HEK293 (cell line): ENCODE data around the gene ZNF408.

Experiments used
- GLI4 ChIP-seq: fragments of 450-650 bp; formaldehyde crosslinking; IDR thresholded peaks from 2 replicates; pipeline ENCODE4 v1.5.1; 2016; ENCODE audit warnings: missing biosample characterization, missing genetic modification characterization
- GLIS1 ChIP-seq: fragments of 450-650 bp; formaldehyde crosslinking; IDR thresholded peaks from 2 replicates; pipeline ENCODE4 v1.5.1; 2016; ENCODE audit warnings: missing biosample characterization, missing genetic modification characterization
- IKZF3 ChIP-seq: fragments of 450-650 bp; IDR thresholded peaks from 2 replicates; pipeline ENCODE4 v1.5.0; 2018; ENCODE audit warnings: missing biosample characterization, mild to moderate bottlenecking, missing genetic modification characterization, moderate library complexity
- KLF16 ChIP-seq: fragments of 450-650 bp; formaldehyde crosslinking; IDR thresholded peaks from 2 replicates; pipeline ENCODE4 v1.5.1; 2017; ENCODE audit warnings: missing biosample characterization, missing genetic modification characterization
- KLF9 ChIP-seq: fragments of 450-650 bp; formaldehyde crosslinking; IDR thresholded peaks from 2 replicates; pipeline ENCODE4 v1.5.1; 2016; ENCODE audit warnings: missing biosample characterization, missing genetic modification characterization, low read depth
- RBAK ChIP-seq: fragments of 450-650 bp; formaldehyde crosslinking; IDR thresholded peaks from 2 replicates; pipeline ENCODE4 v1.5.1; 2016; ENCODE audit warnings: missing biosample characterization, missing genetic modification characterization
- SALL2 ChIP-seq: fragments of 450-650 bp; formaldehyde crosslinking; IDR thresholded peaks from 2 replicates; pipeline ENCODE4 v1.5.0; 2017; ENCODE audit warnings: missing biosample characterization, mild to moderate bottlenecking, missing genetic modification characterization, borderline replicate concordance
- SP2 ChIP-seq: fragments of 450-650 bp; formaldehyde crosslinking; IDR thresholded peaks from 2 replicates; pipeline ENCODE4 v1.5.1; 2016; ENCODE audit warnings: missing biosample characterization, missing genetic modification characterization
- SP3 ChIP-seq: fragments of 450-650 bp; formaldehyde crosslinking; IDR thresholded peaks from 2 replicates; pipeline ENCODE4 v1.5.1; 2016; ENCODE audit warnings: missing biosample characterization, missing genetic modification characterization
- YY1 ChIP-seq: fragments of 450-650 bp; formaldehyde crosslinking; IDR thresholded peaks from 2 replicates; pipeline ENCODE4 v1.5.1; 2018; ENCODE audit warnings: missing biosample characterization, missing genetic modification characterization
- ZFP37 ChIP-seq: fragments of 450-650 bp; formaldehyde crosslinking; IDR thresholded peaks from 2 replicates; pipeline ENCODE4 v1.5.1; 2016; ENCODE audit warnings: missing biosample characterization, missing genetic modification characterization
- ZIC2 ChIP-seq: fragments of 450-650 bp; formaldehyde crosslinking; IDR thresholded peaks from 2 replicates; pipeline ENCODE4 v1.5.1; 2016; ENCODE audit warnings: missing biosample characterization, missing genetic modification characterization
- ZNF132 ChIP-seq: fragments of 450-650 bp; formaldehyde crosslinking; IDR thresholded peaks from 2 replicates; pipeline ENCODE4 v1.5.1; 2017; ENCODE audit warnings: missing biosample characterization, missing genetic modification characterization, borderline replicate concordance
- ZNF133 ChIP-seq: fragments of 450-650 bp; formaldehyde crosslinking; IDR thresholded peaks from 2 replicates; pipeline ENCODE4 v1.5.1; 2016; ENCODE audit warnings: missing biosample characterization, missing genetic modification characterization
- ZNF140 ChIP-seq: fragments of 450-650 bp; formaldehyde crosslinking; IDR thresholded peaks from 2 replicates; pipeline ENCODE4 v1.5.1; 2016; ENCODE audit warnings: missing biosample characterization, missing genetic modification characterization
- ZNF146 ChIP-seq: fragments of 450-650 bp; formaldehyde crosslinking; IDR thresholded peaks from 2 replicates; pipeline ENCODE4 v1.5.1; 2016; ENCODE audit warnings: missing biosample characterization, missing genetic modification characterization
- ZNF174 ChIP-seq: fragments of 450-650 bp; formaldehyde crosslinking; IDR thresholded peaks from 2 replicates; pipeline ENCODE4 v1.5.0; 2017; ENCODE audit warnings: missing biosample characterization, mild to moderate bottlenecking, missing genetic modification characterization
- ZNF19 ChIP-seq: fragments of 450-650 bp; formaldehyde crosslinking; IDR thresholded peaks from 2 replicates; pipeline ENCODE4; 2016; ENCODE audit warnings: missing biosample characterization, missing genetic modification characterization, low read depth
- ZNF24 ChIP-seq: fragments of 450-650 bp; formaldehyde crosslinking; IDR thresholded peaks from 2 replicates; pipeline ENCODE4 v1.5.1; 2016; ENCODE audit warnings: missing biosample characterization, missing genetic modification characterization
- ZNF292 ChIP-seq: fragments of 450-650 bp; formaldehyde crosslinking; IDR thresholded peaks from 2 replicates; pipeline ENCODE4 v1.5.1; 2016; ENCODE audit warnings: low read depth, missing biosample characterization, missing genetic modification characterization, borderline replicate concordance
- ZNF391 ChIP-seq: fragments of 450-650 bp; formaldehyde crosslinking; IDR thresholded peaks from 2 replicates; pipeline ENCODE4 v1.5.1; 2016; ENCODE audit warnings: low read depth, missing biosample characterization, missing genetic modification characterization, borderline replicate concordance
- ZNF48 ChIP-seq: fragments of 450-650 bp; formaldehyde crosslinking; IDR thresholded peaks from 2 replicates; pipeline ENCODE4 v1.5.1; 2016; ENCODE audit warnings: missing biosample characterization, missing genetic modification characterization
- ZNF501 ChIP-seq: fragments of 450-650 bp; formaldehyde crosslinking; IDR thresholded peaks from 2 replicates; pipeline ENCODE4 v1.5.1; 2016; ENCODE audit warnings: missing biosample characterization, missing genetic modification characterization
- ZNF530 ChIP-seq: fragments of 450-650 bp; formaldehyde crosslinking; IDR thresholded peaks from 2 replicates; pipeline ENCODE4 v1.5.1; 2016; ENCODE audit warnings: low read depth, missing biosample characterization, missing genetic modification characterization
- ZNF549 ChIP-seq: fragments of 450-650 bp; IDR thresholded peaks from 2 replicates; pipeline ENCODE4 v1.5.1; 2018; ENCODE audit warnings: missing biosample characterization, missing genetic modification characterization, mild to moderate bottlenecking, inconsistent platforms, moderate library complexity
- ZNF600 ChIP-seq: fragments of 450-650 bp; formaldehyde crosslinking; IDR thresholded peaks from 2 replicates; pipeline ENCODE4 v1.5.1; 2016; ENCODE audit warnings: missing biosample characterization, missing genetic modification characterization
- ZNF664 ChIP-seq: fragments of 450-650 bp; formaldehyde crosslinking; IDR thresholded peaks from 2 replicates; pipeline ENCODE4 v1.5.1; 2016; ENCODE audit warnings: missing biosample characterization, missing genetic modification characterization
- TF ChIP-seq, protein P1 (sequence below): fragments of 450-650 bp; formaldehyde crosslinking; IDR thresholded peaks from 2 replicates; pipeline ENCODE4 v1.5.1; 2016; ENCODE audit warnings: missing biosample characterization, missing genetic modification characterization
- TF ChIP-seq, protein P2 (sequence below): fragments of 450-650 bp; formaldehyde crosslinking; IDR thresholded peaks from 2 replicates; pipeline ENCODE4 v1.5.1; 2017; ENCODE audit warnings: missing biosample characterization, missing genetic modification characterization
- TF ChIP-seq, protein P3 (sequence below): fragments of 450-650 bp; formaldehyde crosslinking; IDR thresholded peaks from 2 replicates; pipeline ENCODE4 v1.5.1; 2016; ENCODE audit warnings: missing biosample characterization, missing genetic modification characterization
- TF ChIP-seq, protein P4 (sequence below): fragments of 450-650 bp; formaldehyde crosslinking; IDR thresholded peaks from 2 replicates; pipeline ENCODE4 v1.5.1; 2016; ENCODE audit warnings: missing biosample characterization, missing genetic modification characterization
- TF ChIP-seq, protein P5 (sequence below): fragments of 450-650 bp; formaldehyde crosslinking; IDR thresholded peaks from 2 replicates; pipeline ENCODE4 v1.5.1; 2016; ENCODE audit warnings: missing biosample characterization, missing genetic modification characterization
- TF ChIP-seq, protein P6 (sequence below): fragments of 450-650 bp; IDR thresholded peaks from 2 replicates; pipeline ENCODE4 v1.5.1; 2018; ENCODE audit warnings: missing biosample characterization, missing genetic modification characterization

ZNF408 gene

DNA sequence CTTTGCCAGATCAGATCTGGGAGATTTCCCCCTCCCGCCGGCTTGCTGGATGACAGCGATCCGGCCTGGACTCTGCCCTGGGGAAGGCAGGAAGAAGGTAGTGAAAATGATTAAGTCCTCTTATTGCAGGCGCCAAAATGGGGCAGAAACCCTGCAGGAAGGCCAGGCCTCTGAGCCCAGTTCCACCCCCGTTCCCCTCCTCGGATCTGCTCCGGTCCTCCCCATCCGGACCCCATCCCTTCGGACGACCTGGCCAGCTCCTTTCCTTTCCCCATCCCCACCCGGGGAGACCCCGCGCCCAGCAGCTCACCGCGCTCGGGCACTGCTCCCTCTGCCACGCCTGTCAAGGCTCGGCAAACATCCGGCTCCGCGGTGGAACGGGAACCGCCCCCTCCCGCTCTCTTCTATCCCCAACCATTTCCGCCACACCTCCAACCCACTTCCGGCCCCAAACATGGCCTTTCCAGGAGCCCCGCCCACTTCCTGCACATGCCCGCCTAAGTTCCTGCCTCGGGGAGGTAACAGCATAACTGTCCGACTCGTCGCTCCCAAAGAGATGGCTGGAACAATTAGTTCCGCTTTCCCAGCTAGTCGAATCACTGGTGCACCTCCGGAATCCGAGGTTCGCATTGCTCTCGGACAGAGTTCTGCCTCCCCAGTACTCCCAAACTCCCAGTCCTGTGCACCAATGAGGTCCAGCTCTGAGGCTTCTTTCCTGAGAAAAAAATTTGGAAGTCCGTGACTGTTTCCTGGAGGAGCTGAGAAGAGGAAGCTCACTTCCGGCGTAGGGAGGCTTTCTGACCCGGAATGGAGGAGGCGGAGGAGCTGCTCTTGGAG, at the start of gene ZNF408, which contains the start of gene ARHGAP1 (continued):
- TF ChIP-seq, protein P1, sequence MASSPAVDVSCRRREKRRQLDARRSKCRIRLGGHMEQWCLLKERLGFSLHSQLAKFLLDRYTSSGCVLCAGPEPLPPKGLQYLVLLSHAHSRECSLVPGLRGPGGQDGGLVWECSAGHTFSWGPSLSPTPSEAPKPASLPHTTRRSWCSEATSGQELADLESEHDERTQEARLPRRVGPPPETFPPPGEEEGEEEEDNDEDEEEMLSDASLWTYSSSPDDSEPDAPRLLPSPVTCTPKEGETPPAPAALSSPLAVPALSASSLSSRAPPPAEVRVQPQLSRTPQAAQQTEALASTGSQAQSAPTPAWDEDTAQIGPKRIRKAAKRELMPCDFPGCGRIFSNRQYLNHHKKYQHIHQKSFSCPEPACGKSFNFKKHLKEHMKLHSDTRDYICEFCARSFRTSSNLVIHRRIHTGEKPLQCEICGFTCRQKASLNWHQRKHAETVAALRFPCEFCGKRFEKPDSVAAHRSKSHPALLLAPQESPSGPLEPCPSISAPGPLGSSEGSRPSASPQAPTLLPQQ (tag by site-specific recombination): peak; percentile 89
- TF ChIP-seq KLF16 (tag by site-specific recombination) (peak; percentile 98), ZNF24 (peak; percentile 95), YY1 (peak; percentile 83), ZNF146 (peak; percentile 43; the same call in 1 of the 2 replicates), ZNF48 (tag by site-specific recombination) (no peak), ZNF549 (no peak), GLIS1 (tag by site-specific recombination) (peak; percentile 33; the same call in 1 of the 2 replicates), ZNF530 (tag by site-specific recombination) (no peak), ZNF501 (tag by site-specific recombination) (peak; percentile 97), KLF9 (peak; percentile 99), ZNF133 (tag by site-specific recombination) (no peak), SALL2 (tag by site-specific recombination) (peak; percentile 84; the same call in 1 of the 2 replicates), ZNF174 (tag by site-specific recombination) (no peak), ZNF19 (tag by site-specific recombination) (no peak), ZNF292 (tag by site-specific recombination) (no peak), SP2 (tag by site-specific recombination) (peak; percentile 94), ZNF600 (tag by site-specific recombination) (peak; percentile 54), ZNF391 (tag by site-specific recombination) (peak; percentile 82; the same call in 1 of the 2 replicates), ZFP37 (0 out of 2 replicates have a peak, but pooled peaks have one; percentile 46), ZIC2 (tag by site-specific recombination) (0 out of 2 replicates have a peak, but pooled peaks have one; percentile 14), ZNF132 (tag by site-specific recombination) (no peak), ZNF140 (tag by site-specific recombination) (no peak), ZNF664 (peak; percentile 37; the same call in 1 of the 2 replicates), SP3 (tag by site-specific recombination) (peak; percentile 95), GLI4 (tag by site-specific recombination) (peak; percentile 37; the same call in 1 of the 2 replicates), IKZF3 (tag by site-specific recombination) (peak; percentile 84), RBAK (no peak)
- TF ChIP-seq, protein P2, sequence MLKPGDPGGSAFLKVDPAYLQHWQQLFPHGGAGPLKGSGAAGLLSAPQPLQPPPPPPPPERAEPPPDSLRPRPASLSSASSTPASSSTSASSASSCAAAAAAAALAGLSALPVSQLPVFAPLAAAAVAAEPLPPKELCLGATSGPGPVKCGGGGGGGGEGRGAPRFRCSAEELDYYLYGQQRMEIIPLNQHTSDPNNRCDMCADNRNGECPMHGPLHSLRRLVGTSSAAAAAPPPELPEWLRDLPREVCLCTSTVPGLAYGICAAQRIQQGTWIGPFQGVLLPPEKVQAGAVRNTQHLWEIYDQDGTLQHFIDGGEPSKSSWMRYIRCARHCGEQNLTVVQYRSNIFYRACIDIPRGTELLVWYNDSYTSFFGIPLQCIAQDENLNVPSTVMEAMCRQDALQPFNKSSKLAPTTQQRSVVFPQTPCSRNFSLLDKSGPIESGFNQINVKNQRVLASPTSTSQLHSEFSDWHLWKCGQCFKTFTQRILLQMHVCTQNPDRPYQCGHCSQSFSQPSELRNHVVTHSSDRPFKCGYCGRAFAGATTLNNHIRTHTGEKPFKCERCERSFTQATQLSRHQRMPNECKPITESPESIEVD (tag by site-specific recombination): no peak; the same call in 1 of the 2 replicates
- TF ChIP-seq, protein P3, sequence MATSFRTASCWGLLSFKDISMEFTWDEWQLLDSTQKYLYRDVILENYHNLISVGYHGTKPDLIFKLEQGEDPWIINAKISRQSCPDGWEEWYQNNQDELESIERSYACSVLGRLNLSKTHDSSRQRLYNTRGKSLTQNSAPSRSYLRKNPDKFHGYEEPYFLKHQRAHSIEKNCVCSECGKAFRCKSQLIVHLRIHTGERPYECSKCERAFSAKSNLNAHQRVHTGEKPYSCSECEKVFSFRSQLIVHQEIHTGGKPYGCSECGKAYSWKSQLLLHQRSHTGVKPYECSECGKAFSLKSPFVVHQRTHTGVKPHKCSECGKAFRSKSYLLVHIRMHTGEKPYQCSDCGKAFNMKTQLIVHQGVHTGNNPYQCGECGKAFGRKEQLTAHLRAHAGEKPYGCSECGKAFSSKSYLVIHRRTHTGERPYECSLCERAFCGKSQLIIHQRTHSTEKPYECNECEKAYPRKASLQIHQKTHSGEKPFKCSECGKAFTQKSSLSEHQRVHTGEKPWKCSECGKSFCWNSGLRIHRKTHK: no peak
- TF ChIP-seq, protein P4, sequence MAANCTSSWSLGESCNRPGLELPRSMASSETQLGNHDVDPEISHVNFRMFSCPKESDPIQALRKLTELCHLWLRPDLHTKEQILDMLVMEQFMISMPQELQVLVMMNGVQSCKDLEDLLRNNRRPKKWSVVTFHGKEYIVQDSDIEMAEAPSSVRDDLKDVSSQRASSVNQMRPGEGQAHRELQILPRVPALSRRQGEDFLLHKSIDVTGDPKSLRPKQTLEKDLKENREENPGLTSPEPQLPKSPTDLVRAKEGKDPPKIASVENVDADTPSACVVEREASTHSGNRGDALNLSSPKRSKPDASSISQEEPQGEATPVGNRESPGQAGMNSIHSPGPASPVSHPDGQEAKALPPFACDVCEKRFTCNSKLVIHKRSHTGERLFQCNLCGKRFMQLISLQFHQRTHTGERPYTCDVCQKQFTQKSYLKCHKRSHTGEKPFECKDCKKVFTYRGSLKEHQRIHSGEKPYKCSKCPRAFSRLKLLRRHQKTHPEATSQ (tag by site-specific recombination): peak; percentile 76; the same call in 1 of the 2 replicates
- TF ChIP-seq, protein P5, sequence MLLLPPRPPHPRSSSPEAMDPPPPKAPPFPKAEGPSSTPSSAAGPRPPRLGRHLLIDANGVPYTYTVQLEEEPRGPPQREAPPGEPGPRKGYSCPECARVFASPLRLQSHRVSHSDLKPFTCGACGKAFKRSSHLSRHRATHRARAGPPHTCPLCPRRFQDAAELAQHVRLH (tag by site-specific recombination): peak; percentile 94
- TF ChIP-seq, protein P6, sequence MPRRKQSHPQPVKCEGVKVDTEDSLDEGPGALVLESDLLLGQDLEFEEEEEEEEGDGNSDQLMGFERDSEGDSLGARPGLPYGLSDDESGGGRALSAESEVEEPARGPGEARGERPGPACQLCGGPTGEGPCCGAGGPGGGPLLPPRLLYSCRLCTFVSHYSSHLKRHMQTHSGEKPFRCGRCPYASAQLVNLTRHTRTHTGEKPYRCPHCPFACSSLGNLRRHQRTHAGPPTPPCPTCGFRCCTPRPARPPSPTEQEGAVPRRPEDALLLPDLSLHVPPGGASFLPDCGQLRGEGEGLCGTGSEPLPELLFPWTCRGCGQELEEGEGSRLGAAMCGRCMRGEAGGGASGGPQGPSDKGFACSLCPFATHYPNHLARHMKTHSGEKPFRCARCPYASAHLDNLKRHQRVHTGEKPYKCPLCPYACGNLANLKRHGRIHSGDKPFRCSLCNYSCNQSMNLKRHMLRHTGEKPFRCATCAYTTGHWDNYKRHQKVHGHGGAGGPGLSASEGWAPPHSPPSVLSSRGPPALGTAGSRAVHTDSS: peak; percentile 49; the same call in 1 of the 2 replicates
